Activated T-cell treated with anti-CD3 and anti-CD28 coated beads, Interleukin-2, amount 50 U/mL, for 48 hours (primary cell): ENCODE data around the gene ZNF675.
"Not testable (repeated sequence)": the region's sequence is repeated elsewhere in the genome, so short reads cannot be mapped to it uniquely, and the experiment has no call there.

Source experiments
- DNase-seq, 2 experiments: peaks; one replicate each; pipeline ENCODE4 v3.0.0-alpha.2; 2020

Gene ZNF675

DNA sequence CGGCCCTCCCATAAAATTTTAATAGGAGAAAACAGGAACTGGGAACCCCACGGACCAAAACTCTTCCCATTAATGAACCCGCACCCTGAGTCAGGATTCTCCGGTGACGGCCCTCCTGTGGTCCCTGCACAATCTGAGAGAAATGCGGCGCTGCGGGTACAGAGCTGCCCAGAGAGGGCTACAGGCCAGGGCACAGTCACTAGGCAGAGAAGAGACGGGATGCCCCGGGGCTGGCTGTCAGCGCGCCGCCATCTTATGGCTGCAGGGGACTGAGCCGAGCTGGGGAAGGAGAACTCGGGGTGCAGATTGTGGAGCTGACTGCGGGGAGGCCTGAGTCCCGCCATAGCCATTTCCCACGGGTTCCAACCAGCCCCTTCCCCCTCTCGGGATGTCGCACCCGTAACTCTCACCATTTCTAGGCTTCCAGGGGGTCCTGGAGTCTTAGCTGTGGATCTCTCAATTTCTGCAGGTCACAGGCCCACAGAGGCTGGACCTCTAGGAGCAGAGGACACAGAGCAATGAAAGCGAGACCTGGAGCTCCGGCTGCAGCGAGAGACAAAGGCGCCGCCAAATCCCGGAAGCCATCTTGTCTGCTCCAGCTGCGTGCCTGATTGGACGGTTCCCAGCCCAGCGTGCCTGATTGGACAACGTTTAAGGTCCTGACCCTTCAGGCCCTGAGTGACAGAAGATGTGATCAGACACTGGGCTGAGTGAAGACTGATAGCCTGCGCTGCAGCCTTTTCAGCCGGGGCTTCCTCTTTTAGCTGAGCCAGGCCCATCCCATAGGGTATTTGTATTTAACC lies at the start of gene ZNF675:
Gene ZNF675 (minus strand): TSS at position 592 of the 803 bp plus-strand sequence. CDS start 179 bp downstream, at position 413.
- peak; percentile 89 for DNase-seq

- DNase-seq = not testable (repeated sequence)
Observed at GRCh38 chr19:23730729-23731465, 43.9 kb upstream of the ZNF675 start.

DNA sequence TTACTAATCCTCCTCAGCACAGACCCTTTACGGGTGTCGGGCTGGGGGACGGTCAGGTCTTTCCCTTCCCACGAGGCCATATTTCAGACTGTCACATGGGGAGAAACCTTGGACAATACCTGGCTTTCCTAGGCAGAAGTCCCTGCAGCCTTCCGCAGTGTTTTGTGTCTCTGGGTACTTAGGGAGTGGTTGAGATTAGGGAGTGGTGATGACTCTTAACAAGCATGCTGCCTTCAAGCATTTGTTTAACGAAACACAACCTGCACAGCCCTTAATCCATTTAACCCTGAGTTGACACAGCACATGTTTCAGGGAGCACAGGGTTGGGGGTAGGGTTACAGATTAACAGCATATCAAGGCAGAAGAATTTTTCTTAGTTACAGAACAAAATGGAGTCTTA lies 37.1 kb upstream of the ZNF675 start:
- not testable (repeated sequence) for DNase-seq

DNA sequence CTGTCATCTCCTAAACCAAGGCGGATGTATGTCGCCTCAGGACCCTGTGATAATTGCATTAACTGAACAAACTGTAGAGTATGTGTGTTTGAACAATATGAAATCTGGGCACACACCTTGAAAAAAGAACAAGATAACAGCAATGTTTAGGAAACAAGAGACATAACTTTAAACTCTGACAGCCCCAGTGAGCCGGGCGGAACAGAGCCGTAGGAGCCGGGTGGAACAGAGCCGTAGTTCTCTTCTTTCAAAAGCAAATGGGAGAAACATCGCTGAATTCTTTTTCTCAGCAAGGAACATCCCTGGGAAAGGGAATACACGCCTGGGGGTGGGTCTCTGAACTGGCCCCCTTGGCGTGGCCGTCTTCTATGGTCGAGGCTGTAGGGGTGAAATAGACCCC lies 31.8 kb upstream of the ZNF675 start:
- no peak for DNase-seq

- DNase-seq = no peak
Observed at GRCh38 chr19:23716792-23717191, 29.8 kb upstream of the ZNF675 start.

DNA sequence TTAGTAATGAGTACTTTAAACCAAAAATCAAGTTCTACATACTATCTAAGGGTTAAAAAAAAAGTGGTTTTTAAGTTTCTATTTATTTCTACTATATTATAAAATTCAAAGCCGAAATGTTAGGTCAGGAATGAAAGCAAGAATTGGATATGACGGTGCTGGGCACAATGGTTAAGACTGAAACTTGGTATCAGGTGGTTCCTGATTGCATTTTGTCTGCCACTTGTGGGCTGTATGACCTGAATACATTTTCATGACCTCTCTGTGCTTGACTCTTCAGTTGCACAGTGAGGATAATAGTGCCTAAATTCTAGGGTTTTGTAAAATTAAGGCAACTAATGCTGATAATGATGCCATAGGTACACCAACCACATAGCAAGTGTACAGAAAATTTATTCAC lies 22.3 kb upstream of the ZNF675 start:
- no peak for DNase-seq

- DNase-seq = no peak
Observed at GRCh38 chr19:23706657-23707056, 19.6 kb upstream of the ZNF675 start.

DNA sequence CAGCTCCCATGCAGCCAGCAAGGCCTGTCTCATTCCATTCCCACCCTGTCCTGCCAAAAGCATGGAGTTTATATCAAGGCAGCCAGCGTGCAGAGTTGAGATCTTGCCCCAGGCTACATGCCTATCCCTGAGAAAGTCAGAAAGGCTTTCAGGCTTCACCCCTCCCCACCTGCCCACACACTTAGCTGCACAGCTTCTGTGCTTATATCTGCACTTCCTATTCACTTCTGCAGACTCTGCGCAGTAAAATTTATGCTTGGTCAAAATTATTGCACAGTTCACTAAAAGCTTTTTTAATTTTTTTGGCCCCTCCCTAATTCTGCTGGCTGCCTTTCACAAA lies 12.5 kb upstream of the ZNF675 start:
- no peak for DNase-seq

GRCh38 chr19:23698711-23699520 lies 11.9 kb upstream of the ZNF675 start:
- no peak for DNase-seq

GRCh38 chr19:23692937-23693336 lies 5.9 kb upstream of the ZNF675 start:
- DNase-seq = not testable (repeated sequence)

- DNase-seq = no peak
Observed at GRCh38 chr19:23673132-23673531, 13.9 kb downstream of the ZNF675 start.

GRCh38 chr19:23668606-23669005 lies 18.4 kb downstream of the ZNF675 start:
- not testable (repeated sequence) for DNase-seq

DNA sequence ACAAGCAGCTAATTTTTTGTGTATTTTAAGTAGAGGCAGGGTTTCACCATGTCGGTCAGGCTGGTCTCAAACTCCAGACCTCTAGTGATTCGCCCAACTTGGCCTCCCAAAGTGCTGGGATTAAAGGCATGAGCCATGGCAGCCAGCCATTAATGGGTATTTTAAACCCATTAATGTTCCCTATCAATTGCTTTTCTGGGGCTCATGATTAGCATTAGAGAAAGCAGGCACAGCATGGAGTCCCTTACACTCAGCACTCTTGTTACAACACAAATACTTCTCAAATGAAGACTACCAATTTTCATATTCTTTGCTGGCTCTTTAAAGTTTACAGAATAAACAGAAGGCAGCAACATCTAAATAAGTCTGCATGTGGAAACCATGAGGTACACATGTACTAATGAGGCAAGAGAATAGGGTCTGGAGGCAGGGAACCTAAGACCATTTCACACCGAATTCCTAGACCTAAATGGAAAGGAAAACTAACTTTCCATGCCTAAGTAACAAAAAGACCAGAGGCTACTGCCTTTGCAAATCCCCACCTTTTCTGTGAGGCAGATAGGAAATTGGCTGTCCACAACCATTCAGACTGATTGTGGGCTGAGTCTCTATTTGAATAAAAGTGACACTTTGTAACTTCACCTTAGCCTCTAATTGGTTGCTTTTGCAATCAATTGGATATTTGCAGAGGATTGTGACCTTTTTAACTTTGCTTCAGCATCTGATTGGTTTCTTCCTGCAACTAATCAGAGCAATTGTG lies 21.2 kb downstream of the ZNF675 start:
- DNase-seq = no peak

DNA sequence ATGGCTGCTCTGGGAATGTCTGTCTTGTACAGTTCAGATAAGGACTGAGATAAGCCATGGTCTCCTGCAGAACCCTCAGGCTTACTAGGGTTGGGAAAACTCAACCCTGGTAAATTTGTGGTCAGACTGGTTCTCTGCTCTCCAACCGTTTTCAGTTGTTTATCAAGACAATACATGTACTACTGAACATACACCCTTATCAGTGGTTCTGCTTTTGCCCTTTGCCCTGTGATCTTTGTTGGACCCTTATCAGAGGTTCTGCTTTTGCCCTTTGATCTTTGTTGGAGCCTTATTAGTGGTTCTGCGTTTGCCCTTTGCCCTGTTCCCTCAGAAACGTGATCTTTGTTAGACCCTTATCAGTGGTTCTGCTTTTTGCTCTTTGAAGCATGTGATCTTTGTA lies 37.2 kb downstream of the ZNF675 start:
- DNase-seq = not testable (repeated sequence)
